HL-60 (cell line): Measurements from ENCODE around the gene CTSO.

ENCODE experiments used
- DNase-seq, 2 experiments: peaks; one replicate each; pipeline ENCODE4 v3.0.0-alpha.2; 2010 to 2020; ENCODE audit warnings: low read depth in 1 of 2, low spot score in 1 of 2
- H3K27ac ChIP-seq: fragments of 250-450 bp; sonication (Bioruptor Pico); replicated peaks from 2 replicates; pipeline ENCODE4 v1.5.1; 2020; ENCODE audit warnings: mild to moderate bottlenecking, moderate library complexity
- H3K27me3 ChIP-seq: fragments of 250-450 bp; sonication (Bioruptor Pico); 2 replicates; pipeline ENCODE4 v1.5.1; 2021; ENCODE audit warnings: mild to moderate bottlenecking, moderate library complexity; ENCODE audit not compliant: insufficient read depth, poor library complexity, severe bottlenecking
- H3K4me3 ChIP-seq: replicated peaks from 2 replicates; pipeline ENCODE4 v1.5.1; 2011; ENCODE audit warnings: mild to moderate bottlenecking, control low read depth, low read length; ENCODE audit not compliant: insufficient read depth
- GABPA ChIP-seq: IDR thresholded peaks from 2 replicates; pipeline ENCODE4 v1.6.1; 2012; ENCODE audit warnings: low read depth
- POLR2AphosphoS5 ChIP-seq: IDR thresholded peaks from 2 replicates; pipeline ENCODE4 v1.6.1; 2012; ENCODE audit warnings: low read depth
- REST ChIP-seq: IDR thresholded peaks from 2 replicates; pipeline ENCODE4 v1.6.1; 2012; ENCODE audit warnings: low read depth; ENCODE audit not compliant: insufficient replicate concordance
- SPI1 ChIP-seq: IDR thresholded peaks from 2 replicates; pipeline ENCODE4 v1.6.1; 2012; ENCODE audit warnings: low read depth, mild to moderate bottlenecking, borderline replicate concordance
- TF ChIP-seq, protein P1 (sequence below): IDR thresholded peaks from one replicate; pipeline ENCODE4 v1.5.1; 2011; ENCODE audit warnings: low read length, control low read depth, inconsistent platforms; ENCODE audit not compliant: insufficient read depth

The CTSO gene

GRCh38 chr4:155978810-155979209, 25.1 kb upstream of the CTSO start:
- Histone ChIP-seq H3K27me3 (no peaks in the 10 kb centered on the region), H3K4me3 (no peak overlapping the region), H3K27ac (no peak overlapping the region)
- no peak for DNase-seq
- TF ChIP-seq GABPA (no peak), POLR2AphosphoS5 (no peak), SPI1 (no peak), REST (no peak)
- TF ChIP-seq, protein P1, sequence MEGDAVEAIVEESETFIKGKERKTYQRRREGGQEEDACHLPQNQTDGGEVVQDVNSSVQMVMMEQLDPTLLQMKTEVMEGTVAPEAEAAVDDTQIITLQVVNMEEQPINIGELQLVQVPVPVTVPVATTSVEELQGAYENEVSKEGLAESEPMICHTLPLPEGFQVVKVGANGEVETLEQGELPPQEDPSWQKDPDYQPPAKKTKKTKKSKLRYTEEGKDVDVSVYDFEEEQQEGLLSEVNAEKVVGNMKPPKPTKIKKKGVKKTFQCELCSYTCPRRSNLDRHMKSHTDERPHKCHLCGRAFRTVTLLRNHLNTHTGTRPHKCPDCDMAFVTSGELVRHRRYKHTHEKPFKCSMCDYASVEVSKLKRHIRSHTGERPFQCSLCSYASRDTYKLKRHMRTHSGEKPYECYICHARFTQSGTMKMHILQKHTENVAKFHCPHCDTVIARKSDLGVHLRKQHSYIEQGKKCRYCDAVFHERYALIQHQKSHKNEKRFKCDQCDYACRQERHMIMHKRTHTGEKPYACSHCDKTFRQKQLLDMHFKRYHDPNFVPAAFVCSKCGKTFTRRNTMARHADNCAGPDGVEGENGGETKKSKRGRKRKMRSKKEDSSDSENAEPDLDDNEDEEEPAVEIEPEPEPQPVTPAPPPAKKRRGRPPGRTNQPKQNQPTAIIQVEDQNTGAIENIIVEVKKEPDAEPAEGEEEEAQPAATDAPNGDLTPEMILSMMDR: no peak

DNA sequence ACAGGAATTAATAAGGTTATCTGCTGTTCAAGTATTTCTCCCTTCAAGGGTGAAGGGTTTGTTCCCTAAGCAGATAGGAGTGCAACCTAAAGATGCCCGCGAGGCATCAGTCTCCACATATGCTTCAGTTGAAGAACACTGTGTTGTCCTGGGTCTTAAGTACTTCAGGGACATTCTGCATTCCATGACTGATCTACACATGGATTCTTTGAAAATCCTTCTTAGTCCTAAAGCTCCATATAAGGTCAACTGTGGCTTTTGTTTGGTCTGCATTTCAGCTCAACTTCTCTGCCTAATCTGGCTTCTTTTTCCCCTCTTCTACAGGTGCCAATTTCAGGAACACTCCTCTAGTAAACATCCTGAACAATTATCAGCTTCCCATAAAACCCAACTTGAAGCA, 21.8 kb upstream of the CTSO start:
- DNase-seq: no peak
- H3K4me3 ChIP-seq: no peak overlapping the region
- TF ChIP-seq REST (no peak), POLR2AphosphoS5 (no peak), SPI1 (no peak), GABPA (no peak)
- TF ChIP-seq, protein P1: no peak
- no peak overlapping the region for H3K27ac ChIP-seq
- H3K27me3 ChIP-seq: no peaks in the 10 kb centered on the region

DNA sequence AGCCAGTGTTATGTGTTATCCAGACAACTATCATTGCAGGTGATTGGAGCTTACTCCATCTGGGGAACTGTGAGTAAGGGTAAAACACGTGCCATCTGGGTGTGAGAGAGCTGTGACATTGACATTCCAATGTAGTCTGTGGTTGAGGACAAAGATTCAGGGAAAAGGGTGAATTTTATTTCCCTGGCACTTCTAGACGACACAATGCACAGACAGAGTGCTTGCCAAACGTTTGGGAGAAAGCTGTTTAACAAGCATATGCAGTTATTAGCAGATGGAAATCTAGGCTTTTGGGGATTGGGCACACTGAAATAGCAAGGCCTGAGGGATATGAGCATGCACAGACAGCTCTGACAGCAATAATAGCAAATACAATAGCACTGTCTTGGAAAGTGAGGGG, 21.3 kb upstream of the CTSO start:
- Histone ChIP-seq H3K27ac (no peak overlapping the region), H3K4me3 (no peak overlapping the region), H3K27me3 (no peaks in the 10 kb centered on the region)
- no peak for DNase-seq
- TF ChIP-seq POLR2AphosphoS5 (no peak), GABPA (no peak), REST (no peak), SPI1 (no peak)
- TF ChIP-seq, protein P1: no peak
